ENCODE data around the gene TGFBR3. TPM values are rescaled to one million over a fixed set of nuclear protein-coding genes. Genes with fewer than 3 reads are reported as not detected.

Gene TGFBR3
- total RNA-seq, 6 experiments from 2014 or later: 5.8 to 21.1 (median 19.0) TPM

DNA sequence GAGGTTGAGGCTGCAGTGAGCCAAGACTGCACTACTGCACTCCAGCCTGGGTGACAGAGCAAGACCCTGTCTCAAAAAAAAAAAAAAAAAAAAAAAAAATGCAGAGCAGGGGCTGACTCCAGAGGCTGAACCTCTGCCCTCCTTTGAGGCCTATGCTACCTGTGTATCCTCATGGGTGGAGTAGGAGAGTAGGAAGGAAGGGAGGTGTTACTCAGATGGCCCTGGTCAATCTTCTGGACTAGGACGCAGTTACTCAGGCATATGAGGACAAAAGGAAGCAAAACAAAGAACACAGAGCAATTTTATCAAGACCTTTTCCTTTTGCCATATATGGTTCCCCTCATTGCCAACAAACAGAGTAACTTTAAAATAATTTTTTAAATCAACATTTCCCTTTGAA lies 35.2 kb downstream of the TGFBR3 start:
- TF ChIP-seq, protein P1, sequence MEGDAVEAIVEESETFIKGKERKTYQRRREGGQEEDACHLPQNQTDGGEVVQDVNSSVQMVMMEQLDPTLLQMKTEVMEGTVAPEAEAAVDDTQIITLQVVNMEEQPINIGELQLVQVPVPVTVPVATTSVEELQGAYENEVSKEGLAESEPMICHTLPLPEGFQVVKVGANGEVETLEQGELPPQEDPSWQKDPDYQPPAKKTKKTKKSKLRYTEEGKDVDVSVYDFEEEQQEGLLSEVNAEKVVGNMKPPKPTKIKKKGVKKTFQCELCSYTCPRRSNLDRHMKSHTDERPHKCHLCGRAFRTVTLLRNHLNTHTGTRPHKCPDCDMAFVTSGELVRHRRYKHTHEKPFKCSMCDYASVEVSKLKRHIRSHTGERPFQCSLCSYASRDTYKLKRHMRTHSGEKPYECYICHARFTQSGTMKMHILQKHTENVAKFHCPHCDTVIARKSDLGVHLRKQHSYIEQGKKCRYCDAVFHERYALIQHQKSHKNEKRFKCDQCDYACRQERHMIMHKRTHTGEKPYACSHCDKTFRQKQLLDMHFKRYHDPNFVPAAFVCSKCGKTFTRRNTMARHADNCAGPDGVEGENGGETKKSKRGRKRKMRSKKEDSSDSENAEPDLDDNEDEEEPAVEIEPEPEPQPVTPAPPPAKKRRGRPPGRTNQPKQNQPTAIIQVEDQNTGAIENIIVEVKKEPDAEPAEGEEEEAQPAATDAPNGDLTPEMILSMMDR (IDR thresholded peaks at IDR 0.05): no peak
- DNase-seq: no peak
- Mint-ChIP-seq H3K27me3 (ENCODE audit: insufficient read depth) (no peaks in the 10 kb centered on the region; the same call in 1 of the 2 replicates), H3K9me3 (no peaks in the 10 kb centered on the region), H3K36me3 (ENCODE audit: low read depth) (peaks cover 4% of the 10 kb centered on the region; the same call in 1 of the 2 replicates), H3K27ac (peak overlapping the region; percentile 93), H3K4me3 (peak overlapping the region; percentile 89), H3K4me1 (ENCODE audit: low read depth) (peaks cover 29% of the 10 kb centered on the region)

DNA sequence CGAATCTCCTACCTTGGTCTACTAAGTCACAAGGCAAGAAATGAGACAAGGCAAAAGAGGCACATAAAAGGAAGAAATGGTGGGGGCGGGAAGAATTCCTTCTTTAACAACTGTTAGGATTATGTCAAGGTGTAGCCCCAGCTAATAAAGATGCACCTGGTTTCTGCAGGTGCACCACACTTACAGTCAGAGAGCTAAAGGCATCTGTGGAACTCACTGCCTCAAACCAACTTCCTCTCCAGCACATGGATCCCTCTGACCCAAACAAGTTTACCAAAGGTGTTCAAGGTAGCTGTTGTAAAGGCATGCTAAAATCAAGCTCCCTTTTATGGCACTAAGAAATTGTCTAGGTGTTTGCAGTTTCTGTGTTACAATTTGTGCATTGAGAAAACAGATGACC lies 38.1 kb downstream of the TGFBR3 start:
- Mint-ChIP-seq H3K4me3 (no peak overlapping the region), H3K36me3 (ENCODE audit: low read depth) (peaks cover 6% of the 10 kb centered on the region; the same call in 1 of the 2 replicates), H3K4me1 (ENCODE audit: low read depth) (peaks cover 52% of the 10 kb centered on the region), H3K27me3 (ENCODE audit: insufficient read depth) (no peaks in the 10 kb centered on the region), H3K9me3 (no peaks in the 10 kb centered on the region), H3K27ac (no peak overlapping the region)
- no peak for DNase-seq
- TF ChIP-seq, protein P1 (IDR thresholded peaks at IDR 0.05): no peak

DNA sequence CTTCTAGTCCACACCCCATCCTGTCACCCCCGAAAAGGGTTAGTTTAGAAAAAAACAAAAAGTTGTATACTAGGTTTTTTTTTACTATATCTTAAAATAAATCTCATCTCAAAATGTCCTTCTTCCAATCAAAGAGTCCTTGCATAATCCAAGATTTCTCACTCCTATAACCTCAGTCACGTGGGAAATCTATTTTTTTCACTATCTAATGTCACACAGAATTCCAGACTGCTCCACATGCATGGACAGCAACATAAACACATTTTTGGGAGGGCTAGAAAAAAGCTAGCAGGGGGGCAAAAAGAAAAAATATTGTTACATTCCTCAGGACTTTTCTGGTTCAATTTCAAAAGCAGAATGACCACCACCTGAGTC lies 39.3 kb downstream of the TGFBR3 start:
- TF ChIP-seq, protein P1 (IDR thresholded peaks at IDR 0.05): no peak
- Mint-ChIP-seq H3K4me3 (no peak overlapping the region), H3K27me3 (ENCODE audit: insufficient read depth) (no peaks in the 10 kb centered on the region), H3K4me1 (ENCODE audit: low read depth) (peaks cover 58% of the 10 kb centered on the region), H3K9me3 (no peaks in the 10 kb centered on the region), H3K27ac (no peak overlapping the region; the same call in 1 of the 2 replicates), H3K36me3 (ENCODE audit: low read depth) (peaks cover 6% of the 10 kb centered on the region; the same call in 1 of the 2 replicates)
- DNase-seq: no peak

DNA sequence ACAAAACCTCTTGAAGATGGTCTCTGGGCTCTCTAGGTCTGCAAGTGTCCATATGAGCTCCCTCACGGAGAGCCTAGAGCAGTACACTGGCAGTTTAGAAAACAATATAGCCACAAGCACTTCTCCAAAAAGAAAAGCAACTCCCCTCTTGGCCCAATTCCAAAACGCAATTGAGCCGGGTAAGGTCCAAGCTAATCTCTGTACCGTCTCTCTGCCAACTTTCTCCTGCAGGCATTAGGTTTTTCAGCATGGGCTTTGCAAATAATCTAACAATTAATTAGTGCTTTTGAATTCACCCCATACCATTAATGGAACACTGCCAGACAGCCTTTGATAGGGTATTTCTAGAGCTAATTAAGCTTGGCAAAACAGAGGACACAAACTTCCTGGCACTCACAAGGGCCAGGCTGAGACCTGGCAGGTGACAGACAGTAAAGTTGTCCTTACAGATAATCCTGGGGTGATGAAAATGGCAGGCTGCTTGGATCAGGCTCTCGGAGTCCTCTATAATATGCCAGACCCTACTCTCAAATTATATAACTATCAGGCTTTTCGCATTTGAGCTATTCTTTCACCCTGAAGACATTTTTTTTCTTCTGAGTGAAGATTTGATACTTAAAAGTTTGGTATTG lies 39.8 kb downstream of the TGFBR3 start:
- DNase-seq: peak; percentile 16
- peak overlapping the region; percentile 88 for H3K27ac Mint-ChIP-seq
- TF ChIP-seq, protein P1 (IDR thresholded peaks at IDR 0.05): no peak

DNA sequence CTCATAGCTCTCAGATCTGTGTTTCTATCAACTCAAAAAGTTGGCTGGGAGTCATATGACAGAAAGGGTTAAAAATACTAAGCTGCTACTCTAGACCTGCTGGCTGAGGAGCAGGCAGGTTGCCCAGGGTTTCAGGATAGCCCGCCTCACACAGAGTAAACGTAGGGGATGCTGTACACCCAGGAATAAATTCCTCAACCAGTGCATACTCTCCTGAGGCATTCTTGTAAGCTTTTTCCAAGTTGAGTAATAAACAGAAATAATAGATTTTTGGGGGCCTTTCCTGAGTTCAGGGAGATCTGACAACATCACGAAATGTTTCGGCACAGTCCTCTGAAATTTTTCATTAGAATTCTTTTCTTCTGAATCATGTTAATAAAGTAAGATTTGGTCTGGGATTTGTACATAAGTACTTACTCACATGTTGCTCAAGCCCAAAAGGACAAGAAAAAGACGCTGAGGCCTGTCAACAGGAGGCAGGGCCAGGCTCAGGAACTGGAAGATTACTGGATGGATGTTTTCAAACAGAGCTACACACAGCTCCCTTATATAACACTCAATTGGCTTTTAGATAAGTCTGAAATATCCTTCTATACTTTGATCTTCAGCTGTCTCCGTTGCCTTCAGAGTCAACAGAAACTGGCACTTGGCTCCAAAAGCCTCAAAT lies 41.0 kb downstream of the TGFBR3 start:
- peaks cover 54% of the 10 kb centered on the region for H3K4me1 Mint-ChIP-seq (ENCODE audit: low read depth)
- TF ChIP-seq, protein P1 (IDR thresholded peaks at IDR 0.05): no peak; the same call in 1 of the 2 replicates
- no peaks in the 10 kb centered on the region for H3K9me3 Mint-ChIP-seq
- peak overlapping the region; percentile 82 for H3K4me3 Mint-ChIP-seq
- peaks cover 6% of the 10 kb centered on the region; the same call in 1 of the 2 replicates for H3K36me3 Mint-ChIP-seq (ENCODE audit: low read depth)
- H3K27me3 Mint-ChIP-seq (ENCODE audit: insufficient read depth): no peaks in the 10 kb centered on the region
- peak; percentile 98 for DNase-seq
- peak overlapping the region; percentile 88 for H3K27ac Mint-ChIP-seq

More for the DNA sequence above, 39.8 kb downstream of the TGFBR3 start:
- H3K4me3 Mint-ChIP-seq: peak overlapping the region; percentile 82
- H3K36me3 Mint-ChIP-seq (ENCODE audit: low read depth): peaks cover 6% of the 10 kb centered on the region; the same call in 1 of the 2 replicates
- peaks cover 57% of the 10 kb centered on the region for H3K4me1 Mint-ChIP-seq (ENCODE audit: low read depth)
- no peaks in the 10 kb centered on the region for H3K9me3 Mint-ChIP-seq
- H3K27me3 Mint-ChIP-seq (ENCODE audit: insufficient read depth): no peaks in the 10 kb centered on the region

All from HFFc6 (cell line).